PFSK-1 (cell line): ENCODE data around the gene SMARCA4.

Source experiments
- FOXP2 ChIP-seq: optimal IDR thresholded peaks from 2 replicates; pipeline ENCODE3; 2011; ENCODE audit warnings: borderline replicate concordance, control low read depth, inconsistent platforms; ENCODE audit not compliant: insufficient read depth; ENCODE audit errors: extremely low read length, extremely low read depth
- POLR2AphosphoS5 ChIP-seq: IDR thresholded peaks from 2 replicates; pipeline ENCODE4 v1.6.1; 2012; ENCODE audit warnings: low read depth, mild to moderate bottlenecking, control low read depth, low read length, moderate library complexity
- REST ChIP-seq, 2 experiments: IDR thresholded peaks; 2 replicates each; pipeline versions ENCODE4 v1.6.1 to v1.8.0; 2011 to 2012; ENCODE audit warnings: low read depth in 2 of 2, low read length in 2 of 2, control low read depth in 1 of 2, inconsistent platforms in 1 of 2, mild to moderate bottlenecking in 1 of 2, moderate library complexity in 1 of 2; ENCODE audit not compliant: insufficient read depth in 1 of 2
- TAF1 ChIP-seq: IDR thresholded peaks from 2 replicates; pipeline ENCODE4 v1.6.1; 2012; ENCODE audit warnings: low read length, control low read depth, borderline replicate concordance; ENCODE audit not compliant: insufficient read depth

GRCh38 chr19:11010041-11010440 lies 49.2 kb downstream of the SMARCA4 start:
- TF ChIP-seq POLR2AphosphoS5 (no peak), REST (IDR thresholded peaks at IDR 0.05; ENCODE audit: insufficient read depth in 1 of 2, low read depth in 2 of 2, low read length in 2 of 2) (no peak), FOXP2 (no peak), TAF1 (no peak)
